Right hindlimb (tissue), 1 donor: ENCODE results near the gene P2RY2.

Experiments
- DNase-seq: peaks from one replicate; pipeline ENCODE4 v3.0.0-alpha.2; 2018

P2RY2 gene

GRCh38 chr11:73246303-73246702 lies 28.2 kb downstream of the P2RY2 start:
- no peak for DNase-seq

DNA sequence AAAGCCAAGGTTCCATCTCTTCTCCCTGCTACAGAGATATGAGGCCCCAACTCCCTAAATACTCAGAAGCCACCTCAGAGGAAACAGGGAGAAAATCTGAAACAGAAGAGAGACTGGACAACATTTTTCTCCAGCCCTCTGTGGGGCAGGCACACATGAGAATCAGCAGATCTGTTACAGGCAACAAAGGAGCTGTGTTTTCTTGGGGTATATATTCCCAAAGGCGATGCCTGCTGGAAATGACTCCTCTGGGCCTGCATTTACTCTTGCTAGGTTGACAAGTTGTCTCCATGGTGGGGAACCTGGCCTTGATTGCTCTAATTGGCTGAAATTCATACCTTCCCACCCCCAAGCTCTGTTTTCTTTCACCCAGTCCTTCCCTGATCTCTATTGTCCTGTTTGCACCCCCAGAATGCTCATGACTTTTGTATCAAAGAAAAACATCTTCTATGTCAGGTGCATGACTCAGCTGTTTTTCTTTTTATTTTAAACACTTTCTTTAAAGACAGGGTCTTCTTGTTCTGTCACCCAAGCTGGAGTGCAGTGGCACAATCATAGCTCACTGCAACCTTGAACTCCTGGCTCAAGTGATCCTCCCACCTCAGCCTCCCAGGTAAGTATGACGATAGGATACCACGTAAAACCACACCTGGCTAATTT lies 30.6 kb downstream of the P2RY2 start:
- peak; percentile 4 for DNase-seq

DNA sequence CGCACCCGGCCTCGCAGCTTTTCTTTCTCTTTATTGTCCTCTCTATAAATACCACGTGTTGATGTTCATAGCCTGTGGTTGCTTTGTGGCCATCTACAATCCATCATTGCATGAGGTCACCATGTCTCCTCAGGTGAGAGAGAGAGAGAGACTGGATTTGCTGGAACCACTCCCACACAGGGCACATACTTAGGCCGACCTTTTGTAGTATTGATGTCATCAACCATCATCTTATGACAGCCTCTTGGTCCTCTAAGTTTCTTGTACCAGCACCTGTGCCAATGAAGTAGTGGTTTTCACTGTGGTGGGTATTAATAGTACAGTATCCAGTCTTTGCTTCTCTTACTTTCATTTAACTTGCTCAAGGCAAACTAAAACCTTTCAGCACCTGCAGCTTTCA lies 31.2 kb downstream of the P2RY2 start:
- DNase-seq: no peak

DNA sequence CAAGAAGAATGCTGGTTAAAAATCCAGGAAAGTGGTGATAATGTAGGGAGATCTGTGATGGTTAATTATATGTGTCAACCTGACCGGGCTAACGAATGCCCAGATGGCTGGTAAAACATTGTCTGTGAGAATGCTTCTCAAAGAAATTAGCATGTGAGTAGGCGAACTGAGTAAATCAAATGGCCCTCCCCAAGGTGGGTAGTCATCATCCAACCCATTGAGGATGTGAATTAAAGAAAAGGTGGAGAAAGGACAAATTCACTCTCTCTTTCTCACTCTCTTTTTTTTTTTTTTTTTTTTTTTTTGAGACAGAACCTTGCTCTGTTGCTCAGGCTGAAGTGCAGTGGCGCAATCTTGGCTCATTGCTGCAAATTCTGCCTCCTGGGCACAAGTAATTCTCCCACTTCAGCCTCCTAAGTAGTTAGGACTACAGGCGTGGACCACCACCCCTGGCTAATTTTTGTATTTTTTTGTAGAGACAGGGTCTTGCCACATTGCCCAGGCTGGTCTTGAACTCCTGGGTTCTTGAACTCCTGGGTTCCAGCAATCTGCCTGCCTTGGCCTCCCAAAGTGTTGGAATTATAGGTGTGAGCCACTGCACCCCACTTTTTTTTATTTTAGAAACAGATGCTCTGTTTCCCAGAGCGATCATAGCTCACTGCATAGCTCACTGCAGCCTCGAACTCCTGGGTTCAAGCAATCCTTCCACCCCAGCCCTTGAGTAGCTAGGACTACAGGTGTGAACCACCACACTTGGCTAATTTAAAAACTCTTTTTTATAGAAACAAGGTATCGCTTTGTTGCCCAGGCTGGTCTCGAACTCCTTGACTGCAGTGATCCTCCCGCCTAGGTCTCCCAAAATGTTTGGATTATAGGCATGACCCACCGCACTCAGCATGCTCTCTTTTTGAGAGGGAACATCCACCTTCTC lies 32.0 kb downstream of the P2RY2 start:
- DNase-seq: peak; percentile 16

DNA sequence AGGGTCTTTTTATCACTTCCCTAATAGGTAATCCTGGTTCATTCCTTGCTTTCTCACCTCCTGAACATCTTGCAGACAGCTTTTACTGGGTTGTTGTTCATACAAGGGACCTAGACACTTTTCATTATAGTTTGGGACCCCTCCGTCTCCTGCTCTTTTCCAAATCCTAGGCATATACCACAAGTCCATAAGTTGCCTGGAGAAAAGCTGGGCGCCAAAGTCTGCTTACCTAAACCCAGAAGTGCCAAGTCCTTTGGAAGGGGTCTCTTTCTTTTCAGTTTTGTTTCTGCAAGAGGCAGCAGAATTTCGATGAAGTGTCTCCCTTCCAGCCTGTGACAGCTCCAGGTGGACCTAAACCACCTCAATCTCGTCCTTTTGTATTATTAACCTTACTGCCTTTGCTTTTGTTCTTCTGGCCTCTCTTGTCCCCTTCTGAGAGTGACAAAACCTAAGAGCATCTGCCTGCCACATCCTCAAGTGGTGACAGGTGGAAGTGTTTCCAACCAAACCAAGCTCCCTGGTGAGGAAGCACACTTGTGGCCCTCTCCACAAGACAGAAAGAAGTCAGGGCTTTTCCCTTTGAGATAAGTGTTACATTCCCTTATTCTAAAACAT lies 34.6 kb downstream of the P2RY2 start:
- peak; percentile 13 for DNase-seq

- DNase-seq: no peak
These were observed 39.4 kb downstream of the P2RY2 start for GRCh38 chr11:73257342-73258103.

DNA sequence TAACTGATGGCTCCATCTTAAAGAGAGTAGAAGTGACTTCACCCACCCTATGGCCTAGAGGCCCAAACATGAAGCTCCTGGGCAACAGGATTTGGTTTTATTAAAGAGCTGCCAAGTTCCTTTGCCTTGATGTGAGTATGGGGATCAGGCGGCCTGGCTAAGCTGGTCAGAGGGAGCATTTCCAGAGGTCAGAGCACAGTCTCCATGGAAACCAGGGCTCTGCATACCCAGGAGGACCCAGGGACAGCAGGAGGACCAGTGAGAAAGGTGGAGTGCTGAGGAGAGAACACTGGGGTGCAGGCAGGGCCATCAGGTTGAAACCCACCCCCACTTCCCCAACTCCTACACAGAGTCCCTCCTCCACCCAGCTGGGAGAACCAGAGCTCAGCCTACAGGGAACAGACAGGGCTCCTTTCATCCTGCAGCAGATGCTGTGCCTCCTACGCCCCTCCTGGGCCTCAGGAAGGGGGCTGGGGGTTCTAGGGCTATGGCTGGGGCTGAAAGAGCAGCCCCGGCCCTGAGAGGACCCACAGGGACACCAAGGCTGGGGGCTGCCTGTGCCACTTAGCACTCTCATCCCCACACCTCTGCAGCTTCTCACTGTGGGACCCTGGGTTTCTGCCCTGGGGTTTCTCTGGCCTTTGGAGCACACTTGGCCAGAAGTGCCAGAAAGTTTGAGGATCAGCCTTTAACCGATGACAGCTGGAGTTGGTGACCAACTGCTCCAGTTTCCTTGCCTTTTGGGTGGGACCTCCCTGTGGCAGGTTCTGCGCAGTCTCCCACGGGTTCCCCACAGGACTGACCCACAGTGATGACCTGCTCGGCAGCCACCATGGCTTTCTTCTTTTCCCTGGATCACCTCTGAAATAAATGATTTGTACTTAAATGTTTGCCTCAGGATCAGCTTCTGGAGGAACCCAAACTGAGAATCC lies 40.3 kb downstream of the P2RY2 start:
- DNase-seq: peak; percentile 11

DNA sequence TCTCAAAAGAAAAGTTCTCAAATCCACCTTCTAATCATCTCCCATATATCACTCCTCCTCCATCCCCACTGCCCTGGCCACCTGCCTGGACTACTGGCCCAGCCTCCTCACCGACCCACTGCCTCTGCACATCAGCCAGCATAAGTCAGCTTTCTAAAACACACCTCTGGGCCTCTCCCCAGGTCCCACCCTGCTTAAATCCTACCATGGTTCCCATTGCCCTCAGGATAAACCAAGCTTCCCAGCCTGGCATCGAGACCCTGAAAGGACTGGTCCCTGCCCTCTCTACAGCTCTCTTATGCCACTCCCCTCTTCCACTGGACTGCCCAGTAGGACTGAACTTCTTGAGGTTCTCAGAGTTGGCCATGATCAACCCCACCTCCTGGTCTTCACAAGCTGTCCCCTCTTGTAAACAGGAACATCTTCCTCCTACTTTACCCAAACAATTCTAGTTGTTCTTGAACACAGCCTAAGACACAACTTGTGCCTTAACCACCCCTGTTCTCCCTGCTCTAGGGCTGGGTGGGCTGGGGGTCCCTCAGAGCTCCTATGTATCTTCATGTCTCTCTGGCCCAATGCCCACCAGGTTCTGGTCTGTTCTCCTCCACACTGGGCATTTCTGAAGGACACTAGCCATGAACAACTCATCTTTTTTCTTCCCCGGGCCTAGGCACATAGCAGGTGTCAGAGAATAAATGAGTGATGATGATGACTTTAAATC lies 41.5 kb downstream of the P2RY2 start:
- DNase-seq: no peak

GRCh38 chr11:73260127-73260457 lies 42.0 kb downstream of the P2RY2 start:
- DNase-seq: no peak

DNA sequence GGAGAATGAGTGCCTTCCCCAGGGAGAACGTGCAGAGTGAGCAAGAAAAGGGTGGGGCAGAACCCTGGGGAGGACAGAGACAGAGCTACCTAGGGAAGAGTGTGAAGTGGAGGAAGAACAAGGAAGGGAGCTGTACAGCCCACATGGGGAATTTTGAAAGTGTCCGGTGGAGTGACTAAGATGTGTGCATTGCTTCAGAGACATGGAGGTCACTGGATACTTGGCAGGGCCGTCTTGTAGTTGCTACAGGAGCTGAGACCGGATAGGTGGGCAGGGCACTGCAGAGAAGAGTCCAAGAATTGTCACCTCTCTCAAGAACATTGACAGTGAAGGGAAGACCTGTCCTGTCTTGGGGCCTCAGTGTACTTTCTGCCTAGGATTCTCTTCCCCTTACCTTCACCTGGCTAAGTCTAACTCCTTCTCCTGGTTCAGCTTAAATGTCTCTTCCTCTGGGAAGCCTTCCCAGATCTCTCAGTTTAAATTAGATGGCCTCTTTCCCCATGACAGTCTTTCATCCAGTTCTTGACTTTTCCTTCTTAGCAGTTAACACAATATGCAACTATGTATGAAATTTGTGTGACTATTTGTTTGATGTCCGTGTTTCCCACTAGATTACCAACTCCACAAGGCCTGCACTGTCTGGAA lies 44.9 kb downstream of the P2RY2 start:
- no peak for DNase-seq

- no peak for DNase-seq
These were observed 45.6 kb downstream of the P2RY2 start for GRCh38 chr11:73263640-73264039.

DNA sequence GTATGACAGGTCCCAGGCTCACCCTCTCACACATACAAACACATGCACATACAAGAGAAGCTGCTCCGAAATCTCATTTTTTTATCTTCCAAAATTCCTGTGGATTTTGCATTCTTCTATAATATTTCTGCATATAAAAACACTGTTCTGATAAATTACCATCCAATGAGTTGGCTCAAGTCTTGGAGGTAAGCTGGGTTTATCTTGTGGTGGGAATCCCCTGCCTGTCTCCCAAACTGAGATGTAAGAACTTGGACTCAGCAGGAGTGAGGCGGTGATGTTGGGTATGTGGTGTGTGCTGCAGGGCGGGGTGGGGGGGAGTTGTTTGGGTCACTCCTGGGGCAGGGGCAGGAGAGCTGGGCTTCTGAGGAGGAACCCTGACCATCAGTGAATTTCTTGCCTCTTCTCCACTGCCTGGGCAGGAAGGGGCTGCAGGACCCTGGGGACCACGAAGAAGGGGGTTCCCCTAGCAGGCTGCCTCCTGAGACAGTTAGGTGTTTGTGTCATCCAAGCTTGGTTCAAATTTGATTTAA lies 47.3 kb downstream of the P2RY2 start:
- no peak for DNase-seq

DNA sequence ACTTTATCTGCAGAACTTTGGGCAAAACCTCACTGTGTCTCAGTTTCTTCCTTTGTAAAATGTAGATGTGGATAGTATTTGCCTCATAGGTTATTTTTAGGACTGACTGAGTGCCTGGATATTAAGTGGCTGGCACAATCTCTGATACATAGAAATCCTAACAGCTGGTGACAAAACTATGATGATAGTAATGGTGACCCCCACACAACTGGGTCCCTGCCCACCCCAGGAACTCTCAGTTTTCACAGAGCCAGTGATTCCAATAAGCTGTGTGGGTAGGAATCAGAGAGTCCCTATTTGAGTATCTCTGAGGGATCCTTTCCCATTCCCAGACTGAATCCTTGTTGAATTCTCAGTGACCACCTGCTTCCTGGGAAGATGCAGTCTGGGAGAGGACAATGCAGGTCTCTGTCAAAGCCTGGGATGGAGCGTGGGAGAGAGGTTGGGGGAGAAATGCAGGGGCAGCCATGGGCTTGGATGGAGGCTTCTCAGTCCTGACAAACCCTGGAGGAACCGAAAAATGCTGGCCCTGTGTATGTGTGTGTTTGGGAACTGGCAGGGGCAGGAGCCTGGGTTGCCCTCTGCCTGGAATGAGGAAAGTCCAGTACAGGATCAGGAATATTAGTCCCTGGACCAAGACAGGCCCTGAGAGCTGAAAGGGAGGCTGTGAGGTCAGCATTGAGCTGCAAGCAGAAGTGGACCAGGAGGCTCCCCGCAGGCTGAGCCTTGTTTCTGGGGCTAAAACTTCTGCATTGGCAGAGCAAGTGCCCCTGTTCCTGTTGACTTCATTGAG lies 48.0 kb downstream of the P2RY2 start:
- peak; percentile 17 for DNase-seq

GRCh38 chr11:73266646-73267020 lies 48.6 kb downstream of the P2RY2 start:
- DNase-seq: peak; percentile 15

GRCh38 chr11:73267122-73267846 lies 49.2 kb downstream of the P2RY2 start:
- DNase-seq: no peak

DNA sequence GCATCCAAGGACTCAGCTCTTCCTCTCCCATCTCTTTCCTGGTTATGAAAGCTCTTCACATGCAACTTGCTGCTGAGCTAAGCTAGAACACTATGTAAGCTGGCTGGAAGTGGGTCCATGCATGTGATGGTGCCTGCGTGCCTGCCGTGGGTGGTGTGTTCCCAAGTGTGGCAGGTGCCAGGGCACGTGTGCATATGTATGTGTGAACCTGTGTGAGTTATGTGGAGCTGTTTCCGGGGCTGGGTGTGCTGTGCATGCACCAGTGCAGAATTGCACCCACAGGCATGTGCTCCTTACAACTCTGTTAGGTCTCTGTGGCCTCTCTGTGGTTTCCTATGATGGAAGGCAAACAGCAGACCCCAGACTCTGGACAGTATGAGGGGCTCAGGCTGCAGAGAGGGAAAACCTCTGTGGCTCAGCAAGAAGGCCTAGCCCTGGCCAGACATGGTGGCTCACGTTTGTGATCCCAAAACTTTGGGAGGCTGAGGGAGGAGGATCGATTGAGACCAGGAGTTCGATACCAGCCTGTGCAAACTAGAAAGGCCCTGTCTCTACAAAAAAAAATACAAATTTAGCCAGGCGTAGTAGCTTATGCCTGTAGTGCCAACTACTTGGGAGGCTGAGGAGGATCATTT lies 49.9 kb downstream of the P2RY2 start:
- no peak for DNase-seq

DNA sequence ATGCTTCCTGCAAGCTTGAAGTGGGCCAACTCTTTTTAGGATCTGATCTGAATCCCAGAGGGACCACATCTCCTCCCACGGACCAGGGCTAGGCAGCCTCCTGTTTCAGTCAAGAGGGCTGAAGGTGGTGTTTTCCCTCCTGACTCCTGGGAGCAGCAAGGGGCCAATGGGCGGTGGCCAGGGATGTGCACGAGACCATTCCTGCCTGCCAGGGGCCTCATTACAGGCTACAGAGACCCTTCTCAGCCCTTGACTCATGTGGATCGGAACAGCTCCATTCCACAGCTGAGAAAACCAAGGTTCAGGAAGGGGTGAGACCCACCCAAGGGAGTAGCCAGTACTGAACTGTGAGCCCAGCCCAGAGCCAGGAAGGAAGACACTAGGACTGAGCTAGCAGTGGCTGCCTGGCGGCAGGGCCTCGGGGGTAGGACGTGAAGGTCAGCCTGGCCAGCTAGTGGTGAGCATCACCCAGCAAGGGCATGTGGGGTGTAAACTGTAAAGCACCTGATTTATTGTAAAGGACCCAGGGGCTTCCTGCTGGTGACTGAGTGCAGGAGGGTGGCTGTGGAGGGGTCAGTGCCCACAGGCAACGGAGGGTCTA lies 50.7 kb downstream of the P2RY2 start:
- no peak for DNase-seq

- DNase-seq: peak; percentile 9
These were observed 51.5 kb downstream of the P2RY2 start for GRCh38 chr11:73269459-73270015.
